LoVo (cell line): ENCODE measurements around the gene RNFT2.
"Not testable (repeated sequence)": the region's sequence is repeated elsewhere in the genome, so short reads cannot be mapped to it uniquely, and the experiment has no call there.

Experiments
- DNase-seq: peaks from one replicate; pipeline ENCODE4 v3.0.0-alpha.2; 2016; ENCODE audit warnings: low spot score

RNFT2 gene

DNA sequence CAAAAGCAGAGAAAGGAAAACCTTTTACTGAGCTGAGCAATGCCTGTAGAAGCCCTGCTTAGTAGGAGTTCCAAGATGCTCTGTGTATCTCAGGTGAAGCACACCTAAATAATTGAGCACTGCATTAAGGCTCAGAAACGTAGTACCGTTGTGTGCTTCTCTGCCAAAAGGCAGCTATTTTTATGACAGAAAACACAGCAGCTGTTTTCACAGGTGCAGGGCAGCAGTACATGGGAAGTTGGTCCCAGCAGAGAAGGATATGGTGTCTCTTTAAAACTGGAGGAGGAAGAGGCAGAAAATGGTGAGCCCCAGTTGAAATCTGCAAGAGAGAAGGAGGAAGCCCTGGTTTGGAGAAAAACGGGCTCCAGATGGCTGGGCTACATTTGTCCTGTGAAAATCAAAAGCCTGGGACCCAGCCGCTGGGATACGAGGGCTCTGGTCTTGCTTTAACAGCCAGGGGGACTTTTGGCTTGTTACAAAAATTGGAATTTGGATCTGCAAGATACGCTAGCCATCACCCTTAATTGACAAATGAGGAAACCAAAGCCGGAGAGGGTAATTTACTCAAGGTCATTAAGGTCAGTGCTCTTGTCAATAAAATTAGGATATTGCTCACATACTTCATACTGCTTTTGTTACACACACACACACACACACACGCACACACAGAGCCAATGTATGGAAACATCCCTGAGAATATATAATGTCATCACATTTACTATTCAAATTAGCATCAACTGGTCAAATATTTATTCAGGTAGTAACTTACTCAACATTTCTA lies 27.6 kb upstream of the RNFT2 start:
- no peak for DNase-seq

DNA sequence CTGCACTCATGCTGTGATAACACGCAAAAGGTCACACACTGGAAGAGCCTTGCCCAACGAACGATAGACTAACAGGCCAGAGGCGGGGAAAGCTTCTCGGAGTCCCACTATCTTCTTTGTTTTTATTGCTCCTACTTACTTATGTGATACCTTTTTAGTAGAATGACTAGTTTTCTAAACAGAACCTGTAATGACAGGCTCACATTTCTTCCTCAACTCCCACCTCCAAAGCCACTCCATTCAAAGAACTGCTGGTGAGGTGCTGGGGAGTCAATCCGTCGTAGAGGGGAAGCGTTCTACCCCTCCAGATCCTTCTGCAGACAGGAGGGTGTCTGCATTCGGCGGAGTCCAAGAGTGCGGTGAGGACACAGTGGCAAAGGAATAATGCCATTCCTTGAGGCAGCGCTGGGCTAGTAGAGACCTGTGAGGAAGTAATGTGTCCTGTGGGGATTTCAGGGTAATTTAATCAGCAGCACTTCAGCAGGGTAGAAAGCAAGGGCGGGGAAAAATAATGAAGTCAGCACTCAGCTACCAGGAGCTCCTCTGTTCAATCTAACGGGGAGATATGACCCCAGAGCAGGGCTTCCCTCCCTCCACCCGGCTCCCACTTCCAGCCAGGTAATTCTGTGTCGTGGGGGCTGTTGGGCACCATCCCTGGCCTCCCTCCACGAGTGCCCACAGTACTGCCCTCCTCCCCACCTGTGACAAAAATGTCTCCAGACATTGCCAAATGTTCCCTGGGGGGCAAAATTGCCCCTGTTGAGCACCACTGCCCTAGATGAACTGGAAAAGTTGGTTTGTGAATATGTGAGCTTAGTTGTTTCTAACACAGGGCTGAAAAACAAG lies 25.4 kb upstream of the RNFT2 start:
- no peak for DNase-seq

- no peak for DNase-seq
Observed at GRCh38 chr12:116713527-116713926, 24.6 kb upstream of the RNFT2 start.

DNA sequence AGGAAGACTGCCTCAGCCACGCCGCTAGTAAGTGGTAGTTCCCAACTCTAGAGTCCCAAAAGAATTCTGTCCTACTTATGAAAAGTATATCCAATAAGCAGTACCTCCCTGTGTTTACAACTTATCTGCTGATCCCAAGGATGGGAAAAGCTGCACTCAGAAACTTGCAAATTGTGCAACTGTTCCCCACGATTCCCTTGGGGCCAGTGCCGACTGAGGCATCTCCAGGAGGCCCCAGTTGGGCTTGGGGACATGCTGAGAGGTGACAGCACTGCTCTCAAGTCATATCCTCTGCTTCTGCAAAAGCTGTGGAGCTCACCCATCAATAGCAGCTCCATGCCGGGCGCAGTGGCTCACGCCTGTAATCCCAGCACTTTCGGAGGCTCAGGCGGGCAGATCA lies 23.9 kb upstream of the RNFT2 start:
- DNase-seq: no peak

DNA sequence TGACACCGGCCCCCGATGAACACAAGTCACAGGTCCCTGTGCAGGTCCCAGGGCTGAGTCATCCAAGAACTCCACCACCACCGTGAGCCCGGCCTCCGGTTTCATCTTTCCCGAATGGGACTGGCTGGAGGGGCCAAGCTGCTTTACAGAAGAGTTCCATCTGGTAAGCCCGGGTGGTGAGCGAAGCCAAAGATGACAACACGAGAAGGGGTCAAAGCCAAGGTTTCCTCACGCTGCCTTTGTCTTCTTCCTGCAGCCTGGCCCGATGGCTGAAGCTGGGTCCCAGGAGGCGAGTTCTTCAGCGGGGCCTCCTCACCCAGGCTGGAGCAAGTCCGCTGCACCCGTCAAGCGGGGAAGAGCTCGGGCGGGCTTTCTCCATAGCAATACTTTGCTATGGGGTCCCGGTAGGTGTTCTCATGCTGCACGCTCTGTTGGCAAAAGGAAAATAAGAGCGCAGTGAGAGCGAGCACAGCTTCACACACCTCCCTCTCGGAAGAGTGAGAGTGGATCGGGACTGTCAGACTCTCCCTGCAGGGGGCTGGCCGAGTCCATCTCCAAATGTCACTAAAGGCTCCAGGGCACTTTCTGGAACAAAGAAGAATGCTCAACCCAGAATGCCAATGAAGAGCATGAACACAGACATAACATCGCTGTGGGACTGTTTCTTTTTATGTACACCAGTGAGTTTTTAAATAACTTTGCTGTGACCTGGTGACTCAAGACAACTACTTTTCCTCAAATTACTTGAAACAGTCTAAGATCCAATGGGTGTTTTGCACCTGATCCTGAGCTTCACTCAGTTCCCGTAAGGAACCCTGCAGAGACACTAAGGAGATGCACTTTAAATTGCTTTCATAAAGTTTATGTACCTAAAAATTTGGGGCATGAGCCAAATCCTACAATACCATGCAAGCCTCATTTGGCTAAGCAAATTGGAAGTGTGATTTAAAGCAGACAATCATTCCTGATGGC lies 20.4 kb upstream of the RNFT2 start:
- DNase-seq: no peak

DNA sequence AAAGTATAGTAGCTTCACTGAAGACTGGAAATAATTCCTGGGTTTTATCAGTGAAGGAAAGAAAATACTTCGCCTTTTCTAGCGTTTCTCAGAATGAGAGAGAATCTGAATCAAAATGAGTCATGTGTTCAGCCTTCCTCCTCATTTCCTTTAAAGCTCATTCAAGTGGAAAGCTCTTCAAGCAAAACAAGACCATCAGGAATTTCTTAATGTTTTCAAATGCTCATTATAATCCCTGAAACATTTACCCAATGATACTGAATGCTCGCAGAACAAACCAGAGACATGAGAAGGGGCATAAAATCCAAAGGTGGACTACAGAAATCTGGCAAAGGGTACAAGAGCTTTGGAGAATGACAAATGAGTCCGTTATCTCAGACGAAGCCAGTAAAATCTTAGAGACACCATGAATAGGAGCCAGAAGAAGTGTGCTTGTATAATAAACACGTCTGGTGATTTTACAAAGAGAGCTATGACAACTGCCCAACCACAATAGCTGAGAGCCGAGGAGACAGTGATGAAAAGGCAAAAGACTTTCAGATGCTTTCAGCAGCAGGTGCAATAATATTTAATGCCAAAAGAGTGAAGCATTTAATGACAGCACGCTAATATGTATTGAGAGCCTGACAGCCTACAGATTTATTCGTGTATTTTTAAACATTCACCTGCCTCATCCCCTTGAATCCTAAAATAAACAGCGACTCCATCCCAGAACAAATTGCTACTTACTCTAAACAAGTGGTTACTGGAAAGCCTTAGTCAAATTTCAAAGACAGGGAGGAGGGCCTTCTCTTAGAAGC lies 19.3 kb upstream of the RNFT2 start:
- no peak for DNase-seq

GRCh38 chr12:116719731-116720528 lies 18.2 kb upstream of the RNFT2 start:
- no peak for DNase-seq

- DNase-seq: no peak
Observed at GRCh38 chr12:116722245-116722644, 15.9 kb upstream of the RNFT2 start.

GRCh38 chr12:116726694-116727093 lies 11.4 kb upstream of the RNFT2 start:
- no peak for DNase-seq

DNA sequence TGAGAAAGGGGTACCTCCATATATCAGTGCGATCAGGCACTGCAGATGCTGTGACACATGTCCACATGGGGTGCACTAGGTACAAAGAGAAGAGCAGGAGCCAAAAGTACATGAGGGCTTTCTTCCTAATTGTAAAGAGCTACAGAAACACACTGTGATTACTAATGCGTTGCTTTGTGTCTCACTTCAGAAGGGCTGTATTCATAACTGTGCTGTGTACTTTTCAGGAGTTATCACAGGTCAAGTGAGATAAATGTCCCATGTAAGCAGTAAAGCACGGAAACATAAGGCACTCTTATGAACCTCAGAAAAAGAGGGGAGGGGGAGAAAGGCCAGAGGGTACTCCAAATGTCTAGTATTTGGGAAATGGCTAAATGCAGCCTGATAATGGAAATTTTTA lies 10.9 kb upstream of the RNFT2 start:
- no peak for DNase-seq

DNA sequence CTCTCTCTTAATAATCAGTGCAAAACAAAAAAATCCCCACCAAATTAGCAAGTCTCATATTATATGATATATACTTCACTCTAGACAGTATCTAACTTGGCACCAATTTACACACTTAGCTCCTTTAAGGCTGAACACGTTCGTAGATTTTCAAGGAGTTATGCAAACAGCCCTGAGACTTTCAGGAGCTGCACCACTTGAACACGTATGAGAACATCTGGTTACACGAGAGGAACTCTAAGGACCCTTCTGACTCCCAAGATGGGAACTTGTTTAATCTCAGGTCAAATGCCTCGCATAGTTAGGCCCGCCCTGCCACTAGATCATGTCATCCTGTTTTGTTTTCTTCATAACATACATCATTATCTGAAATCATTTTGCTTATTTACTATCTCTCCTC lies 10.2 kb upstream of the RNFT2 start:
- no peak for DNase-seq

- no peak for DNase-seq
Observed at GRCh38 chr12:116731801-116732200, 6.3 kb upstream of the RNFT2 start.

DNA sequence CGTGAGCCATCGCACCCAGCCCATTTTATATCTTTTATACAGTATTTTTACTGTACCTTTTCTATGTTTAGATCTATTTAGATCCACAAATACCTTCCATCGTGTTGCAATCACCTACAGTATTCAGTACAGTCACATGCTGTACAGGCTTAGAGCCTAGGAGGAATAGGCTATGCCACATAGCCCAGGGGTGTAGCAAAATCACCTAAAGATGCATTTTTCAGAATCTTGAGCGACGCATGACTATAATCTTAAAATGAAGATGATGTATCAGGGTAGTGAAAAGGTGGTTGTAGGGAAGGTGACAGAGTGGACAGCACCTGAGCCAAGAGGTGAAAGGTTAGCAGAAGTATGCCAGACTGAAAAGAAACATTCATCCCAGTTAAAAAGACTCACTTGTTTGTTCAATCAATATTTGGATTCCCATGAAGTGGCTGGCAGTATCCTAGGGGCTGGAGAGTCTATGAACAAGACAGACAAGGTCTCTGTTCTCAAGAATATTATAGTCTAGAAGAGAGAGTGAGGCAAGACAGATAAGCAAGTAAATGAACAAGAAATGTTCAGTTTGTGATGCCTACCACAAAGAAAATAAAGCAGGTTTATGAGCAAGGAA lies 3.9 kb upstream of the RNFT2 start:
- DNase-seq: no peak

- DNase-seq: no peak
Observed at GRCh38 chr12:116735084-116735483, 3.0 kb upstream of the RNFT2 start.

DNA sequence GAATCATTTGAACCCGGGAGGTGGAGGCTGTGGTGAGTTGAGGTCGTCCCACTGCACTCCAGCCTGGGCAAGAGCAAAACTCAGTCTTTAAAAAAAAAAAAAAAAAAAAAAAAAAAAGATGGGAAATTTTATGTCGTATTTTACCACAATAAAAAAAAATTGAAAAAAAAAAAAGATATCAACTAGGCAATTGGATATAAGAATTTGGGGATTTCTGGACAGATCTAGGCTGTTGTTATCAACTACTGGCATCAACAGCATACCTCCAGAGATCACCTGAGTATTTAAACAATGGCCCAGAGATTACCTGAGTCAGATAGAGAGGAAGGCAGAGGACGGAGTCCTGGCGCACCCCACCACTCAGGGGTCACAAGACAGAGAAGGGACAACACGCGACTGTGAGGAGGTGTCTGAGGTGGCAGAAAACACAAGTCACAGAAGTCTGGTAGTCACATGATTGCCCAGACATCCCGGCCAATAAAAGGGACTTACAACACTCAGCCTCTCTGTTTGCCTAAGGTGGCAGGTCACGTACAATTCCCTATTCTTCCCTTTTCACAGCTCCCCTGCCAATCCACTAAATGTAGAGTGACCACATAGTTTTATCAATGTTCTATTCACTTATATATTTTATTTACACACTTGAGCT lies 2.0 kb upstream of the RNFT2 start:
- peak; percentile 54 for DNase-seq

DNA sequence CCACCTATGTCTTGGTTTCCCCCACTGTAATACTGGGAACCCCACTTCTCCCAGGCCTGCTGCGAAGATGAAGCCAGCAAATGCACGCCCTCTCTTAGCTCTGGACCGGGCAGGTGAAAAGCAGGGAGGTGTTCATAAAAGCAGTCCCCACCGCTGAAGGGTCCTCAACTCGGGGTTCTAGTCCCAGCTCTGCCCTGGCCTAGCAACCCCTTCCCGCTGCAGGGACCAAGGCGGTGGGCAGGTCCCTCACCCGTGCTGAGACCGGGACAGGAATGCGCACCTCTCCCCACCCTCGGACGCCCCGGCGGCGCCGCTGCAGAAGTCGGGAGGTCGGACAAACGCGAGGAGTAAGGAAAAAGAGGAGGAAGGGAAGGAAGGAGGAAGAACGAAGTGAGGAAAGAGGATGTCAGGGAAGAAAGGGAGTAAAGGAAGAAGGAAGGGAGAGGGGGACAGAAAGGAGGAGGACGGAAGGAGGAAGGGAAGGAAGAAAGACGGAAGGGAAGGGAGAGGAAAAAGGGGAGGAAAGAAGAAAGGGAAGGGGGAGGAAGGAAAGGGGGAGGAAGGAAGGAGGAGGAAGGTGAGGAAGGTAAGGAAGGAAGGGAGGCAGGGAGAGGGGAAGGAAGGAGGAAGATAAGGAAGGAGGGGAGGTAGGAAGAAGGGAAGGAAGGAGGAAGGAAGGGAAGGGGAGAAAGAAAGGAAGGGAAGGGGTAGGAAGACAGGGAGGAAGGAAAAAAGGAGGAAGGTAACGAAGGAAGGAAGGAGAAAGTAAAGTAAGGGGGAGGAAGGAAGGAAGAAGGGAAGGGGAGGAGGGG lies 947 bp upstream of the RNFT2 start:
- peak; percentile 16 for DNase-seq

DNA sequence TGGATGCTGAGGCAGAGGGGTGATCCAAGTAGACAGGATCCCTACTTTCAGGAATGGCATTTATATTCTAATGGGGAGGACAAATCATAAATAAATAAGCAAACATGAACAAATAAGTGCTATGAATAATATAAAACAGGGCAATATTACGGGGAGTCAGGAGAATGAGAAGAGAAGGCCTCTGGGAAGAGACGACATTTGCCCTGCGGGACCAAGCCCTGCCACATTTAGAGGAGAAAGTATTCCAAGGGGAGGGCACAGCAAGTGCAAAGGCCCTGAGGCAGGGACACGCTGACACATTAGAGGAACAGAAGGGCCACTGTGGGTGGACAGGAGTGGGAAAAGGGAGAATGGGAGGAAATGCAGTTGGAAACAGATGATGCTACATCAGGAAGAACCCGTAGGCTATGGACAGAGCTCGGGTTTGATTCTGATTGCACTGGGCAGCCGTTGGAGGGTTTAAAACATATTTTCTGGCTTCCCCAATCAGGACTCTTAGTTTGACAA lies 1.3 kb downstream of the RNFT2 start:
- no peak for DNase-seq

- not testable (repeated sequence) for DNase-seq
Observed at GRCh38 chr12:116742787-116743186, 4.7 kb downstream of the RNFT2 start.
